HG03460 (cell line): ENCODE results near the gene PKD2L2.
"Not testable (repeated sequence)": the region's sequence is repeated elsewhere in the genome, so short reads cannot be mapped to it uniquely, and the experiment has no call there.

Experiments used
- ATAC-seq: cut with Tn5 transposase; IDR thresholded peaks from one replicate; pipeline ENCODE4 v1.9.1; 2021; ENCODE audit not compliant: unreplicated experiment

PKD2L2 gene

GRCh38 chr5:137888863-137889759 is at the start of gene PKD2L2:
Gene PKD2L2 (plus strand): TSS chr5:137889457. CDS start chr5:137889492, 35 bp downstream.
- ATAC-seq = peak; percentile 88

GRCh38 chr5:137842296-137842695 is 47.0 kb upstream of the PKD2L2 start:
- no peak for ATAC-seq

- no peak for ATAC-seq
Measured at GRCh38 chr5:137843676-137844299, 45.5 kb upstream of the PKD2L2 start.

- ATAC-seq = no peak
Measured at GRCh38 chr5:137845472-137845871, 43.8 kb upstream of the PKD2L2 start.

GRCh38 chr5:137847687-137848086 is 41.6 kb upstream of the PKD2L2 start:
- no peak for ATAC-seq

GRCh38 chr5:137853165-137853564 is 36.1 kb upstream of the PKD2L2 start:
- ATAC-seq = not testable (repeated sequence)

GRCh38 chr5:137856201-137856600 is 33.1 kb upstream of the PKD2L2 start:
- no peak for ATAC-seq

GRCh38 chr5:137856916-137857862 is 32.1 kb upstream of the PKD2L2 start:
- ATAC-seq = no peak

GRCh38 chr5:137858223-137858916 is 30.9 kb upstream of the PKD2L2 start:
- peak; percentile 92 for ATAC-seq

- ATAC-seq = no peak
Measured at GRCh38 chr5:137858954-137859353, 30.3 kb upstream of the PKD2L2 start.

GRCh38 chr5:137862251-137862650 is 27.0 kb upstream of the PKD2L2 start:
- no peak for ATAC-seq

GRCh38 chr5:137863653-137864052 is 25.6 kb upstream of the PKD2L2 start:
- ATAC-seq = not testable (repeated sequence)

- no peak for ATAC-seq
Measured at GRCh38 chr5:137866541-137867388, 22.5 kb upstream of the PKD2L2 start.

- no peak for ATAC-seq
Measured at GRCh38 chr5:137867664-137868063, 21.6 kb upstream of the PKD2L2 start, which contains the start of gene MYOT. Gene MYOT (plus strand): TSS chr5:137867860. CDS start chr5:137870652, 2,792 bp downstream.

- no peak for ATAC-seq
Measured at GRCh38 chr5:137870647-137871339, 18.5 kb upstream of the PKD2L2 start.

GRCh38 chr5:137871571-137871970 is 17.7 kb upstream of the PKD2L2 start:
- ATAC-seq = no peak

- ATAC-seq = no peak
Measured at GRCh38 chr5:137872466-137872865, 16.8 kb upstream of the PKD2L2 start.

GRCh38 chr5:137876101-137876500 is 13.2 kb upstream of the PKD2L2 start:
- ATAC-seq = no peak

GRCh38 chr5:137880313-137880712 is 8.9 kb upstream of the PKD2L2 start:
- no peak for ATAC-seq
